Prostate gland (tissue), 2 donors: Measurements from ENCODE around the gene PHF8. TPM values are rescaled to one million over a fixed set of nuclear protein-coding genes. Genes with fewer than 3 reads are reported as not detected.

Source experiments
- DNase-seq: peaks from one replicate; pipeline ENCODE4 v3.0.0-alpha.2; 2019; ENCODE audit warnings: low spot score
- H3K27ac ChIP-seq, 2 donors: fragments of 200-600 bp; sonication (generic); 2 replicates each; pipeline ENCODE4 v1.5.1; 2017 to 2019
- H3K27me3 ChIP-seq: fragments of 200-600 bp; sonication (generic); replicated peaks from 2 replicates; pipeline ENCODE4 v1.5.1; 2019; ENCODE audit not compliant: insufficient read depth
- H3K36me3 ChIP-seq, 2 donors: fragments of 200-600 bp; sonication (generic); 1 replicate in 1 of 2; 2 replicates in 1 of 2; pipeline versions ENCODE4 v1.5.1 to v1.8.1; 2017 to 2019
- H3K4me1 ChIP-seq: fragments of 200-600 bp; sonication (generic); replicated peaks from 2 replicates; pipeline ENCODE4 v1.5.1; 2019
- H3K4me3 ChIP-seq, 2 donors: fragments of 200-600 bp; sonication (generic); 2 replicates each; pipeline ENCODE4 v1.5.1; 2017 to 2019
- H3K9me3 ChIP-seq: fragments of 200-600 bp; sonication (generic); 2 replicates; pipeline ENCODE4 v1.5.1; 2017
- CTCF ChIP-seq, 4 experiments: fragments of 200-600 bp in 2 of 4; fragments of 450-650 bp in 2 of 4; sonication (generic) in 2 of 4; IDR thresholded peaks; 1 replicate in 3 of 4; 2 replicates in 1 of 4; pipeline ENCODE4 v1.5.1; 2016 to 2019; ENCODE audit warnings: antibody characterized with exemption in 4 of 4, mild to moderate bottlenecking in 2 of 4, moderate library complexity in 2 of 4
- POLR2A ChIP-seq: fragments of 450-650 bp; IDR thresholded peaks from one replicate; pipeline ENCODE4 v1.6.1; 2016; ENCODE audit warnings: antibody characterized with exemption, mild to moderate bottlenecking
- POLR2AphosphoS5 ChIP-seq: sonication (generic); formaldehyde crosslinking; IDR thresholded peaks from one replicate; pipeline ENCODE4 v1.6.1; 2017; ENCODE audit warnings: antibody characterized with exemption
- WGBS: methylation state at CpG from one replicate; pipeline ENCODE4 v1.1.5; 2018; 5-methylcytosine and 5-hydroxymethylcytosine counted together
- intact Hi-C: fragments of 100-400 bp; cut with DNase I; formaldehyde crosslinking; loops from one replicate; pipeline ENCODE4 v1.14.2; 2022
- total RNA-seq, 2 donors: library from RNA; depleted of rRNA; stranded (reverse); fragments of >200 nt; gene quantifications; one replicate each; pipeline ENCODE4 v1.1.0, GENCODE V29; 2016

Gene PHF8
- total RNA-seq, 2 donors from 2014 or later = 30.4 to 139 TPM

GRCh38 chrX:54066841-54067240 is 22.6 kb upstream of the PHF8 start:
- Histone ChIP-seq H3K36me3 (no peaks in the 10 kb centered on the region), H3K27me3 (no peaks in the 10 kb centered on the region), H3K4me3 (no peak overlapping the region), H3K9me3 (no peaks in the 10 kb centered on the region), H3K27ac (no peak overlapping the region), H3K4me1 (no peaks in the 10 kb centered on the region)
- intact Hi-C loops = no loop called here
- no peak for TF ChIP-seq POLR2AphosphoS5
- no peak for TF ChIP-seq CTCF (IDR thresholded peaks at IDR 0.05)
- no peak for TF ChIP-seq POLR2A
- DNase-seq = no peak

DNA sequence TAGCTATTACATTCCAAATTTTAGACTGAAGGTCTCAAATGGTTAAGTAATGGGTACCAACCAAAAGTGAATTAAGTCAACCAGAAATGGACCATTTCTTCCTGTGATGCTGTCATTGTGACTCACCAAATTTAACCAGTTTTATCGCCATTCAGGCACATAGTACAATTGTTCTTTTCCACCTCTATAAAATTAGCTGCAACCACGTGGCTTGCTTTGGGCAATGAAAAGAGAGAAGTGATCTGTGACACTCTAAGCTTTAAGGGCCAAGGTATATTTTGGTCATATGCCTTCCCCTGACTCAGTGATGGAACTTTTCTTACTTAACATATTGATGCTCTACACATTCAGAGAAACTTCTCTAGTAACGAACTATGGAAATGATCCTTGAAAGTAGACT is 20.3 kb upstream of the PHF8 start:
- Histone ChIP-seq H3K9me3 (no peaks in the 10 kb centered on the region), H3K36me3 (no peaks in the 10 kb centered on the region), H3K4me3 (no peak overlapping the region), H3K27me3 (no peaks in the 10 kb centered on the region), H3K4me1 (no peaks in the 10 kb centered on the region), H3K27ac (no peak overlapping the region)
- intact Hi-C loops = no loop called here
- DNase-seq = no peak
- TF ChIP-seq POLR2A = no peak
- TF ChIP-seq POLR2AphosphoS5 = no peak
- TF ChIP-seq CTCF (IDR thresholded peaks at IDR 0.05) = no peak
- WGBS = 66% methylated on average over 3 of the region's 3 CpGs

- H3K9me3 ChIP-seq = no peaks in the 10 kb centered on the region
- 70% methylated on average over 2 of the region's 2 CpGs for WGBS
- intact Hi-C loops = no loop called here
Observed at GRCh38 chrX:54063361-54063760, 19.1 kb upstream of the PHF8 start.

DNA sequence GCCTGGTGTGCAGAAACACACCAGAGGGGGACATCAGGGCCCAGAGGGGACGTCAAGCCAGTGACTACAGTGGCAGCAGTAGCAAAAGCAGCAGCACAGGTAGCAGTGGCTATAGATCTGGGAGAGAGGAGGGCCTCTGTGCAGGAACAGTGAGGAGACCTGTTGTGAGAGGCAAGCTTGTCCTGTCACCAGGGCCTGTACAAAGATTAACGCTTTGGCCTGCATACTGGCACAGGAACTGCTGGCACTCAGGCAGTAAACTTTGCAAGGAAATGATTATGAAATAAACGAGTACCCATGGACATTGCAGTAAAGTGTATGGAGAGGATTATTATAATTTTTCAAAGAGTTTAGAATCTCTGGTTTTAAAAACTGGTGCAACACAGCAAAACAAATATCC is 5.5 kb upstream of the PHF8 start:
- WGBS = 20% methylated on average over 3 of the region's 3 CpGs
- Histone ChIP-seq H3K27ac (no peak overlapping the region), H3K27me3 (no peaks in the 10 kb centered on the region), H3K36me3 (no peaks in the 10 kb centered on the region), H3K4me1 (no peaks in the 10 kb centered on the region), H3K4me3 (no peak overlapping the region), H3K9me3 (no peaks in the 10 kb centered on the region)
- no peak for DNase-seq
- intact Hi-C loops = loop anchor here (10.0 kb wide), 2 partner anchors 135 to 365 kb away; partner anchors contain the start of genes FAM120C and HUWE1
- no peak for TF ChIP-seq POLR2AphosphoS5
- TF ChIP-seq CTCF (IDR thresholded peaks at IDR 0.05) = no peak
- no peak for TF ChIP-seq POLR2A

More at GRCh38 chrX:54063361-54063760, 19.1 kb upstream of the PHF8 start:
- Histone ChIP-seq H3K36me3 (no peaks in the 10 kb centered on the region), H3K4me1 (no peaks in the 10 kb centered on the region), H3K27ac (no peak overlapping the region), H3K27me3 (no peaks in the 10 kb centered on the region), H3K4me3 (no peak overlapping the region)
- DNase-seq = no peak
- no peak for TF ChIP-seq POLR2A
- no peak for TF ChIP-seq CTCF (IDR thresholded peaks at IDR 0.05)
- TF ChIP-seq POLR2AphosphoS5 = no peak

DNA sequence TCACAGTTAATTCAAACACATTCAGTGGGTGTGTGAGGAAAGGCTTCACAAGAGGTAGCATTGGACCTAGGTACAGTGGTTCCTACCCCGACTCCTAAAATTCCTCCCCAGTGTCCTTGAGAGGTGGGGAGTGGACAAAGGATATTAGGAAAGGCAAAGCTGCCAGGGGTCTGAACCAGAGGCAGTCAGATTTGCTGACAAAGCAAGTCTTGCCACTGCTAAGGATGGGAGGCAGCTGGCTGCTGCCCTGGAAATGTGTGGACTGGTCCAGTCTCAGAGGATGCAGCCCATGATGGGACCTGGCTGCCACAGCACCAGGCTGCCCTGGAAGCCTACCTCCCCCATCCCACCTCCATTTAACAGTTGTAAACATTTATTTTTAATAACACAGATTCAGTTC is 4.1 kb upstream of the PHF8 start:
- WGBS = 81% methylated on average over 1 of the region's 1 CpG
- intact Hi-C loops = loop anchor here (10.0 kb wide), 2 partner anchors 136 to 364 kb away; partner anchors contain the start of genes FAM120C and HUWE1

More for the DNA sequence above, 4.1 kb upstream of the PHF8 start:
- no peak for DNase-seq
- H3K4me3 ChIP-seq = no peak overlapping the region
- no peaks in the 10 kb centered on the region for H3K36me3 ChIP-seq
- no peaks in the 10 kb centered on the region for H3K27me3 ChIP-seq
- H3K27ac ChIP-seq = no peak overlapping the region
- TF ChIP-seq POLR2A = no peak
- TF ChIP-seq POLR2AphosphoS5 = no peak
- TF ChIP-seq CTCF (IDR thresholded peaks at IDR 0.05) = no peak
- H3K9me3 ChIP-seq = no peaks in the 10 kb centered on the region
- no peaks in the 10 kb centered on the region for H3K4me1 ChIP-seq
